COLO668 (cell line): ENCODE data around the gene PARP1.

Source experiments
- DNase-seq: peaks from one replicate; lab custom pipeline; 2025; ENCODE audit not compliant: unreplicated experiment; lab: John Stamatoyannopoulos, UW

PARP1 gene

DNA sequence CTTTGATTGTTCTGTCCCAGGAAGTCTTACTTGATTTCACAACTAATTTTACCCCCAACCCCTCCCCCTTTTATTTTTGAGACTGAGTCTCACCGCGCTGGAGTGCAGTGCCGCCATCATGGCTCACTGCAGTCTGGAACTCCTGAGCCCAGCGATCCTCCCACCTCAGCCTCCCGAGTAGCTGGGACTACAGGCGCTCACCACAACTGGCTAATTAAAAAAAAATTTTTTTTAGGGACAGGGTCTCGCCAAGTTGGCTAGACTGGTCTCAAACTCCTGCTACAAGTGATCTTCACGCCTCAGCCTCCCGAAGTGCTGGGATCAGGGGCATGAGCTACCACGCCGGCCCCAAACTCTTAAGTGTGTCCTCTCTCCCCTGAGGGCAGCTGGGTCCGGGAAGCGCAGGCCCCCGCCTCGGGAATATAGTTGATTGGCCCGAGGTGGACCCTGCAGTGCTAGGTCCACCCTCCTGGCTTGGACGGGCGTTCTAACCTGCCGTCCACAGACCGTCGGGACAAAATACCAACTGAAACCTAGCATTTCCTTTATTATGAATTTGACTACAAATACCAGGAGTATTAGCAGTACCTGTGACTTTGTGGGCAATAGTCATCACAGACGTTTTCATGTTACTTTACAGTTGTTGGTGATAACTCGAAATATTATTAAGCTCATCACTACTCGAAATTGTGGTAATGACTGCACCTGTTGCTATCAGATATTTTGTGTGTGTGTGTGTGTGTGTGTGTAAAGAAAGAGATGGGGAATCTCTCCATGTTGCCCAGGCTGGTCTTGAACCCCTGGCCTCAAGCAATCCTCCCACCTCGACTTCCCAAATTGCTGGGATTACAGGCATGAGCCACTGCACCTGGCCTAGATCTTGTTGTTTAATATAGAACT, 642 bp upstream of the PARP1 start:
- DNase-seq: no peak

DNA sequence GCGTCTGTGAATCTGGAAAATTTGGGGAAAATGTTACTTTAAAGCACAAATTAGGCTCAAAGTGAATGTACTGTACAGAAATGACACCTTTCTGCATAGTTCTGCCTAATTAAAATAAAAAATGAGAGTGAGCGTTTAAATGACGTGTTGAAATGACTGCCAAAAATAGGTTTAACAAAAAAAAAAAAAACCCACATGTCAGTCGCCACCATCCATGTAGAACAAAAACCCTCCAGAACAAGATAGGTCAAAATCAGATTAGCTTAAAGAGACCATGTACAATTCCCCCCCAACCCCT, 745 bp downstream of the PARP1 start:
- no peak for DNase-seq

DNA sequence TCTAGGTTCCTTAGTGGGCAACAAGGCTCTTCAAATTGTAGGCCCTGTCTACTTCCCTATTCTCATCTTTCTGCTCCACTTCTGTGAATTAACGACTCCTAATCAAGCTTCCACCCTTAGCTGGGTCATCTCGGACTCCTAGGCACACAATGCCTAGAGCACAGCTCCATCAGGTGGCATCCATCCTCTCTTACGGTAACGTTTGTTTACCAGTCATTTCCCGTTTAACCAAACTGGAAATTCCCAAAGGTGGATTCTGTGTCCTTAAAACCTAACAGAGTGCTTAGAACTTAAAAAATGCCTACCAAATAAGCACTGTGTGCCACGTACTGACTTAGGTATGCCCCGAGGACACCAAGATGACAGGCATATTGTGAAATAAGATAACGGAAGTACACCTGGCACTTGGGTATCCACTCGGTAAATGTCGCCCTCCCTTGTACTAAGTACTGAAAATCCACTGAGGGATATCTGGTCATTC, 1.5 kb downstream of the PARP1 start:
- DNase-seq: peak; percentile 22

DNA sequence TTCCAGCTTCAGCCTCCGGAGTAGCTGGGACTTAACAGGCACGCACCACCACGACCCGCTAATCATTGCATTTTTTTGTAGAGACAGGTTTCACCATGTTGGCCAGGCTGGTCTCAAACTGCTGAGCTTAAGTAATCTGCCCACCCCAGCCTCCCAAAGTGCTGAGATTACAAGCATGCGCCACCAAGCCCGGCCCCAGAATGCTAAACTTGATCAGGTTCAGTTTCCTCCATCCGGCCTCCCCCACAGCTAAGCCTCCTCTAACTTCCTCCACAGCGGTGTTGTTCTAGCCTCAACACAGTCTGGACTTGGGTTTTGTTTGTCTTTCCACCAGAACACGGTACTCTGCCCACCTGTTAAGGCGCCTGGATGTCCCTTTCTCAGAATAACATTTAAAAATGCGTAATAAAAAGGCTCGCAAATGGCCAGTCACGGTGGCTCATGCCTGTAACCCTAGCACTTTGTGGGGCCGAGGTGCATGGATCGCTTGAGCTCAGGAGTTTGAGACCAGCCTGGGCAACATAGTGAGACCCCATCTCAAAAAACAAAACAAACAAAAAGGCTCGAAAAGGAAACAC, 2.4 kb downstream of the PARP1 start:
- DNase-seq: no peak

DNA sequence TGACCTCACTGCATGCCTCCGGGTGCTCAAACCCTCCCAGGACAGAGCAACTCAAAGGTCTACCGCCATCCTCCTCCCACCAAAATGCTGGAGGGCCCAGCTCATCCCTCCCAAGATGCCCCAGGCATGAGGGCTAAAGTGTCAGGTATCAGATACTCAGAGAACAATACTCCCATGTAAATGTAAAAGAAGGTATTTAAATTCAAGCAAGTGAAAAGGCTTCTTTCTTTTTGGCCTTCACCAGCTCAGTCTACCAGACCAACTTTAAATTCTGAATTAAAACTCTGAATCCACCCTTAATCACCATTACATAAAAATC, 3.0 kb downstream of the PARP1 start:
- no peak for DNase-seq

DNA sequence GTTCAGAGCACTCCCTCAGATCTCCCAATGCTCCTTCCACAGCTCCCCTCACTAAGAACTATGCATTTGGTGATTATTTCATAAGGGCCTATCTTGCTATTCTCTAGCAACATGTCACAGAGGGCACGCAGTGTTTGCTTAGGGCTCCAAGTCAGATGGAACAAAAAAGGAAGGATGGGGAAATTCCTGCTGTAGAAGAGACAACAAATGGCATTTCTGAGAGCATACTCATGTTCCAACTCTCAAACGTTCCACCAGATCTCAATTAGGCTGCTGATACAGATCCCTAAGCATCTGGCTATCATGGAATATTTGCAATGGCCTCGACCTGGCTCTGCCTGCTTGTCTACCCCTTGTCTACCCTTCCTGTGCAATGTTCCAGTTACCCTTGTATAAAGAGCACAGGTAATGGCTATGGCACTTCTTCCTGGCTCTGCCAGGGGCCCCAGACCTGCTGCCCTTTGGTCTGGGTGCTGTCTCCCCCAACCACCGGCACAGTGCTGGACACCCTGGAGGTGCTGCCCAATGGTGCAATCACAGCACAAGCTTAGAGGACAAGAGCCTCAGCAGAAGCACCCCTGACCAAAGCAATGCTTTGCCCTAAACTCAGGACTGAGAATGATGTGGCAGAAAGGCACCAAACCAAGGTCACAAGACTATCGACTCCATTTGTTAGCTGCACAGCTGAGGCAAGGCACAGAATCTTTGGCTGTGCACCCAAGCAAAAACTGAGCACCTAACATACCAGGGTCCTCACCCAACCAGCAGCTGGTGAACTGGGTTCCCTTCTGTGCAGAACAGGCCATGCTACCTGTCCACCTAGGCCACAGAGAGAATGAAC, 3.6 kb downstream of the PARP1 start:
- no peak for DNase-seq

DNA sequence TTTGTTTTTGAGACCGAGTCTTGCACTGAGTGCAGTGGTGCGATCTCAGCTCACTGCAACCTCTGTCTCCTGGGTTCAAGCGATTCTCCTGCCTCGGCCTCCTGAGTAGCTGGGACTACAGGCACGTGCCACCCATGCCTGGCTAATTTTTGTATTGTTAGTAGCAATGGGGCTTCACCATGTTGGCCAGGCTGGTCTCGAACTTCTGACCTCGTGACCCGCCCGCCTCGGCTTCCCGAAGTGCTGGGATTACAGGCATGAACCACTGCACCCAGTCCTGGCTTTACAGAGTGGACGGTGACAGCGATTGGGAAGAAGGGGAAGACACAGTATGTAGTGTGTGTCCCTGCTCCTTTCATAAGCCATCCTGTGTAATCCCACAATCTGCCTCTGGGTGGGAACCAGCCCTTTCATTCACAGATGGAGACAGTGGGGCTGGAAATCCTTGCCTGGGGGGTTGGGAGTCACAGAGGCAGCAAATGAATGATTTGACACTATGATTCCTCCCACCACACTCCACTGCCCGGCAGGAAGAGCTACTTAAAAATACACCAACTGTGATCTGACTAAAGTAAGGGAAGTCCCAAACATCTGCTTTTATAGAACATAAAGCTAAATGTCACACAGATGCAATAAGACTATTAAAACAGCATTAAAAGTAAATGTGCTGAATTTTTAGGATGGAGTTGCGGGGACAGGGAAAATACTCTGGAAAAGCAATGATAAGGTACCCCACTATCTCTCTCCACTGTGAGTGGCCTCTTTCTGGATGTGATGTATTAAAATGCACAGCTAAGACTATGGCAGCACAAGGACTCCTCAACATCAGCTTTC, 4.5 kb downstream of the PARP1 start:
- no peak for DNase-seq

DNA sequence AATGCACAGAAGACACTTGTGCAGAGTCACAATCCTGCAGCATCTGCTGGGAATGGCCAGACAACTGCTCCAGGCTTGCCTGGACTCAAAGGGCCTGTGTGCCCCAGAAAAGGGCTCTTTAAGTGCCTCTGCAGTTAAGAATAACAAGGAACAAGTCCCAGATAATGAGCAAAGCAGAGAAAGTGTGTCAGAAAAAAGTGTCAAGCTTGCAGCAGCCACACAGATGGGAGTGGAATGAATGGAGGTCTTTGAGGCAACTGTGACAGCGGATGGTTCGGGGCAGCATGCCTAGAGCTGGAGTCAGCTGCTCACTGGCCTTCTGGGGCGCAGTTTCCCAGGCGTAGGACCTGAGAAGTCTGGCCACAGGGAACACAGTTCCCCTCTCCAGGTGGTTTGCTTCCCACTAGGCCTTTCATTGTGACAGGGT, 5.1 kb downstream of the PARP1 start:
- DNase-seq: no peak

DNA sequence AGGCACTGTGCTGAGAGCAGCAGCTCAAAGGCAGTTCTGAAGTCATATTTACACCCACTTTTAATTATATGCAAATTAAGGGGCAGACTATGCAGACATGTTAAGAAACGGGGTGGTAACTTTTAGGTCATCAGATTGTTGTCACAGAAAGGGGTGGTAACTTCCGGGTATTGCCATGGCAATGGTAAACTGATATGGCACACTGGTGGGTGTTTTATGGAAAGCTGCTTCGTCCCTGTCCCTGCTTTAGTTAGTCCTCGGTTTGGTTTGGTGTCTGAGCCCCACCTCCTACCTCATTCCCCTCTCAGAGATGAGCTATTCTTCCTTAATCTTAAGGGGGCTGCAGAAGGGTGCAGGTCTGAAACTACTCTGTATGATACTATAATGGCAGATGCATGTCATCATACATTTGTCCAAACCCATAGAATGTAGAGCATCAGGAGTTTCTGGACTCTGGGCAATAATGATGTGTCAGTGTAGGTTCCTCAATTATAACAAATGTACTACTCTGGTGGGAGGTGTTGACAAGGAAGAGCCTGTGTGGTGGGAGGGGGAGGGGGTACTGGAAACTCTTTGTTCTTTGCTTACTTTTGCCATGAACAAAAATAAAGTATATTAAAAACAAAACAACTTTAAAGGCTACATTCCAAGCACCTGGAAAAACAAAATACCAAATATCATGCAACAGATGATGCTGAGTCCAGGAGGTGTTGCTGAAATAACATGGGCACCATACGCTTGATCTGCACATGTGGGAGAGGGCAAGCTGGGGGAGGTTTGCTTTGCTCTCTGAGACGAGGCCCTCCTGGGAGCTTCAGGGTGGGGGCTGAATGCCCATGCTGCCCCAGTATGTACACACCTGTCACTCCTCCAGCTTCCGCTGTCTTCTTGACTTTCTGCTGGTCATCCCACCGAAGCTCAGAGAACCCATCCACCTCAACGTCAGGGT, 6.3 kb downstream of the PARP1 start:
- no peak for DNase-seq

DNA sequence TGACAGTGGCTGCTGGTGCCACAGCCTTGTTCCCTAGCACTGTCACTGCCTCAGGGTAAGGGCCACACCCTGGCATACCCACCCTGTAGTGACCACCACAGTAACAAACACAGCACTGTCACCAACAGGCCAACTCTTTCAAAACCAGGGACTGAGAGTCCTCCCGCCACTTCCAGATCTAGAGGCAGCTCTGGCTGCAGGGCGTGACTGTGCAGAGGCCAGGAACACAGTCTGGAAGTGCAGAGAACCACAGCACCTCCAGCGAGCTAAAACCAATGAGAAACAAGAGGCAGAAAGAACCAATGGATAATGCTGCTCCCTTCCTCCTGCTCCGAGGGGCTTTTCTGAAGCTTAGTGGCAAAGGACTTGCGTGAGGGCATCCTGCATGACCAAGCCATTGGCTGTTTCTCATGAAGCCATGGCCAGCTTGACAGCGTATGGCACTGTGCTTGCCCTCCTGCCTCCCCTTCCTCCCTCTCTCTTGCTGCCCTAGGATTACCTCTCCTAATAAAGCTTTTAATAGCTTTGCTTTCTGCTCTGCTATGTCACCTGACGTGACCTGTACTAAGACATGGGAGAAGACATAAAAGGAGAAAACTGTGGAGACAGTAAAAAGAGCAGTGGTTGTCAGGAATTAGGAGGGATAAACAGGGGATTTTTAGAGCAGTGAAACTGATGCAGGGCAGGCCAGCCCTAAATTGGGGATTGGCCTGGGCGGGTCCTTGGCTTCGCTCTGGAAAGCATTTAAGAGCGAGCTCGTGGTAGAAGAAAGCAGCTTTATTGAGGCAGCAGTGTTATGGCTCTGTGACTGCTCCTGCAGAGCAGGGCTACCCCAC, 7.2 kb downstream of the PARP1 start:
- DNase-seq: no peak

DNA sequence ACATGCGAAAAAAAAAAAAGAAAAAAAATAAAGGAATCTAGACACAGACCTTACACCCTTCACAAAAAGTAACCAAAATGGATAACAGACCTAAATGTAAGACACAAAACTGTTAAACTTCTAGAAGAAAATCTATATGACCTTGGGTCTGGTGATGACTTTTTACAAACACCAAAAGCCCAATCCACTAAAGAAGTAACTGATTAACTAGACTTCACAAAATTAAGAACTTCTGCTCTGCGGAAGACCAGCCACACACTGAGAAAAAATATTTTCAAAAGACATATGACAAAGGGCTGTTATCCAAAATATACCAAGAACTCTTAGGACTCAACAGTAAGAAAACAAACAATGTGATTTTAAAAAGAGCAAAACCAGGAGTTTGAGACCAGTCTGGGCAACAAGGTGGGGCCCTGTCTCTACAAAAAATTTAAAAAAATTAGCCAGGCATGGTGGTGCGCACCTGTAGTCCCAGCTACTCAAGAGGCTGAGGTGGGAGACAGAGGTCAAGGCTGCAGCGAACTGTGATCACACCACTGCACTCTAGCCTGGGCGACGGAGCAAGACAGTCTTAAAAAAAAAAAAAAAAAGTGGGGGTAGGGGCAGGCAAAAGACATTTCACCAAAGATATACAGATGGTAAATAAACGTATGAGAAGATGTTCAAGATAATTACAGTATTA, 9.8 kb downstream of the PARP1 start:
- no peak for DNase-seq

DNA sequence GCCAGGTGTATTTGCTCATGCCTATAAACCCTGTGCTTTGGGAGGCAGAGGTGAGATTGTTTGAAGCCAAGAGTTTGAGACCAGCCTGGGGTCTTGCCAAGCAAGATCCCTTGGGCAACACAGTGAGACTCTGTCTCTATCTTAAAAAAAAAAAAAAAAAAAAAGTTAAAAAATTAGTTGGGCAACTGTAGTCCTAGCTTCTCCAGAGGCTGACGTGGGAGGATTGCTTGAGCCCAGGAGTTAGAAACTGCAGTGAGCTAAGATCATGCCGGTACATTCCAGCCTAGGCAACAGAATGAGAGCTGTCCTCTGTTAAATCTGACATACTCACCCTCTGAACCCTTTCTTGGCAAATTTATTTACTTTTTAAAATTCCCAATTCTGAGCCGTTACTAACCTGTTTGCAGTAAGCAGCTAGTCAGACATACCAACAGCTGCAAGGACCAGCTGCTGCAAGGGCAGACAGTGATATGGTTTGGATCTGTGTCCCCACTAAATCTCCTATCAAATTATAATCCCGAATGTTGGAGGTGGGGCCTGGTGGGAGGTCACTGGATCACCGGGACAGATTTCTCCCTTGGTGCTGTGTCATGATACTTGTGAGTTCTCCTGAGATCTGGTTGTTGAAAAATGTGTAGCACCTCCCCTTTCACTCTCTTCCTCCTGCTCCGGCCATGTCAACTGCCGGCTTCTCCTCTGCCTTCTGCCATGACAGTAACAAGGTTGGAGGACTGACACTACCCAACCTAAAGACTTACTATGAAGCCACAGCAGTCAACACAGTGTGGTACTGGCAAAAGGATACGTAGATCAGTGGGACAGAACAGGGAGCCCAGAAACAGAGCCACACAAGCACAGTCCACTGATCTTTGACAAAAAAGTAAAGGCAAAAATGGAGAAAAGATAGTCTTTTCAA, 10.6 kb downstream of the PARP1 start:
- no peak for DNase-seq

DNA sequence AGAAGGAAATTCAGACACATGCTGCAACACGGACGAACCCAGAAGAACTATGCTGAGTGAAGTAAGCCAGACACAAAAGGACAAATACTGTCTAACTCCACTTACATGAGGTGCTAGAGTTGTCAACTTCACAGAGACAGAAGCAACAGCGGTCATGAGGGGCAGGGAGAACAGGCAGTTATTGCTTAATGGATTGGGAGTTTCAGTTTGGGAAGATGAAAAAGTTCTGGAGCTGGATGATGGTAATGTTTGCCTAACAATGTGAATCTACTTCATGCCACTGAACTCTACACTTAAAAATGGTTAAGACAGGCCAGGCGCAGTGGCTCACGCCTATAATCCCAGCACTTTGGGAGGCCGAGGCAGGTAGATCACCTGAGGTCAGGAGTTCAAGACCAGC, 12.1 kb downstream of the PARP1 start:
- DNase-seq: no peak

DNA sequence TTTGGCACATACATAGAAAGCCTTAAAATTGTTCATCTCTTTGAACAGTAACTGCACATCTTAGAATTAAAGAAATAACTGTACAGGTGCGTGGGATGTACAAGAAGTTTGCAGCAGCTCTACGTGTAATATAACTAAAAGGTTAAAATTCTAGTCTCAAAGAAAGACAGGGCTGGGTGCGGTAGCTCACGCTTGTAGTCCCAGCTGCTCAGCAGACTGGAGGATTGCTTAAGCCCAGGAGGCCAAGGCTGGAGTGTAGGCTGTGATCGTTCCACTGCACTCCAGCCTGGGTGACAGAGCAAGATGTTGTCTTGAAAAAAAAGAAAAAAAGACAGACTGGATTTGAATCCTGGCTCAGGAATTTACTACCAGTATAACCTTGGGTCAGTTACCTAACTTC, 13.4 kb downstream of the PARP1 start:
- no peak for DNase-seq

DNA sequence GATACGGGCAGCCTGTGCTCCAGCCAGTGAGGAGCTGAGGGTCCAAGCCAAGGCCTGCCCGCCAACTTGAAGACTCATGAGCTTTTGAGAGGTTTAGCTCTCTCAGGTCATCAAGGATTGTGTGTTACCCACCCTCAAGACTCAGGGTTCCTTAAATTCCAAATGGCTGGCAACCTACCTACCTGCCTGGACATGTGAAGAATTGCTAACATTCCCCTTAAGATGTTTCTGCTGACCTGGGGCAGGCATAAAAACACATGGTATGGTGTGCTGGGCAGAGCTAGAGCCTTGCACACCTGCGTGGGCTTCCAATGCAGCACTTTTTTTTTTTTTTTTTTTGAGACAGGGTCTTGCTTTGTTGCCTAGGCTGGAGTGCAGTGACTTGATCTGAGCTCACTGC, 17.2 kb downstream of the PARP1 start:
- no peak for DNase-seq

DNA sequence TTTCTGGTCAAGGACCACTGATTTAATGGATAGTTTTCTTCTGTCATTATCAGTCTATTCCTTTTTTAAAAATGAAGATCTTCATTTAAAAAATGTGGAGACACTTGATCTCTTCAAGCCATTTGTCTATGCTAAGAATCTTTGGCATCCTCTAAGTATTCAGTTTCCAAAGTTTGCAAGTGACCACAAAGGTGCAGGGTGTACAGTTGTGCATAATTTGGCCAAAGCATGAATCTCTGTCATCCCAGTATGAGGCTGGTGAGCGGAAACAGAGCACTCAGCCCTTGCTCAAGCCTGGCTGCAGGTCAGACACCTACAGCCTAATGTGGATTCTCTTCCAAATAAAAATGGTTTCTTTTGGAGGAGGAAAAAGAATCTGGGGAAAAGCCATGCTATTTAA, 19.8 kb downstream of the PARP1 start:
- DNase-seq: no peak

DNA sequence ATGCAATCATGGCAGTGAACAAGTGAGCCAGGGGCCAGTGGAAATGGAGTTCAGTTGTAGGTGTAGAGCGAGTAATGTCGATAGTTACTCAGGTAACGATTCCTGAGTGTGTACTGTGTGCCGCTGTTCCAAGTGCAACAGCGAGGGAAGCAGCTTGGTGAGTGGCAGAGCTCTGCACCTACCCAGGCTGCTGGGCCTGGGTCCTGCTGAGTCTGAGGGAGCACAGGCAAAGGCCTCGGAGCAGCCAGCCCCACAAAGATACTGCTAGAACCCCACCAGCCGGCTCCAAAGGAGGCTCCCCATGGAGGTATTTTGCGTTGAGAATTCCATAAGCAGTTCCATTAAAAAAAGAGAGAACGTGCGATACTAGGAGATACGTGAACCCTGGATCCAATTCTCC, 23.2 kb downstream of the PARP1 start:
- no peak for DNase-seq

DNA sequence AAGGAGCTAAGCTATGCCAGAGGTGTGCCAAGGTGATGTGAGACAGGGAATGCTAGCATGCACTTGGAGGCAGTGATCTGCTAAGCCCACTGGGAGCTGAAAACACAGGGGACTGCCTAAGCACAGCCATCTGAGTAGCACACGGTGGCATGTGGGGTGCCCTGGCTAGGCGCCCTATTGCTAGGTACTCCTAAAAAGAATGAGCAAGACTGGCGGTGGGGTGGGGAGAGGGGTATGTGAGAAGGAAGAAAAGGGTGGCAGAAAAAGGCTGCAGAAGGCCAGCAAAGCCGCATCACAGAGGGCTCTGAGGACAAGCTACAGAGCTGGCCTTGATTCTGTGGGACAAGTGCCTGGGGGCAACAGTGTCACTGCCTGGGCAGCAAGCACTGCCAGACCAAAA, 23.9 kb downstream of the PARP1 start:
- no peak for DNase-seq
